ENCODE data around the gene PDE4D.

Gene PDE4D

GRCh38 chr5:59542306-59542705 is 351.2 kb downstream of the PDE4D start:
- FAIRE-seq: no peak

GRCh38 chr5:59540366-59540765 is 353.2 kb downstream of the PDE4D start:
- FAIRE-seq: no peak

- no peak for FAIRE-seq
Observed at GRCh38 chr5:59538750-59539121, 354.8 kb downstream of the PDE4D start.

- FAIRE-seq: no peak
Observed at GRCh38 chr5:59537961-59538749, 355.4 kb downstream of the PDE4D start.

GRCh38 chr5:59536875-59537274 is 356.7 kb downstream of the PDE4D start:
- no peak for FAIRE-seq

GRCh38 chr5:59535561-59535960 is 358.0 kb downstream of the PDE4D start:
- FAIRE-seq: no peak

- no peak for FAIRE-seq
Observed at GRCh38 chr5:59533730-59534108, 359.8 kb downstream of the PDE4D start.

- no peak for FAIRE-seq
Observed at GRCh38 chr5:59532979-59533729, 360.4 kb downstream of the PDE4D start.

- FAIRE-seq: no peak
Observed at GRCh38 chr5:59529239-59529638, 364.3 kb downstream of the PDE4D start.

GRCh38 chr5:59528202-59528862 is 365.2 kb downstream of the PDE4D start:
- FAIRE-seq: no peak

GRCh38 chr5:59525957-59526356 is 367.6 kb downstream of the PDE4D start:
- FAIRE-seq: no peak

- FAIRE-seq: no peak
Observed at GRCh38 chr5:59525311-59525710, 368.2 kb downstream of the PDE4D start.

- FAIRE-seq: no peak
Observed at GRCh38 chr5:59522201-59522831, 371.2 kb downstream of the PDE4D start.

GRCh38 chr5:59521476-59521875 is 372.1 kb downstream of the PDE4D start:
- no peak for FAIRE-seq

GRCh38 chr5:59519338-59519737 is 374.2 kb downstream of the PDE4D start:
- no peak for FAIRE-seq

GRCh38 chr5:59517926-59518585 is 375.5 kb downstream of the PDE4D start:
- no peak for FAIRE-seq

- FAIRE-seq: no peak
Observed at GRCh38 chr5:59516161-59516560, 377.4 kb downstream of the PDE4D start.

- FAIRE-seq: peak; percentile 55
Observed at GRCh38 chr5:59506285-59506877, 387.1 kb downstream of the PDE4D start.

- no peak for FAIRE-seq
Observed at GRCh38 chr5:59504043-59504442, 389.5 kb downstream of the PDE4D start.

GRCh38 chr5:59503220-59503619 is 390.3 kb downstream of the PDE4D start:
- no peak for FAIRE-seq

- FAIRE-seq: no peak
Observed at GRCh38 chr5:59501316-59501715, 392.2 kb downstream of the PDE4D start.

GRCh38 chr5:59500014-59500413 is 393.5 kb downstream of the PDE4D start:
- FAIRE-seq: no peak

Data from TTC549 (cell line).